SJCRH30 (cell line): ENCODE measurements around the gene MED22. TPM values are rescaled to one million over a fixed set of nuclear protein-coding genes. Genes with fewer than 3 reads are reported as not detected.
"Not testable (repeated sequence)": the region's sequence is repeated elsewhere in the genome, so short reads cannot be mapped to it uniquely, and the experiment has no call there.

Experiments
- DNase-seq, 2 experiments: peaks; one replicate each; pipeline ENCODE4 v3.0.0-alpha.2; 2015 to 2020
- H3K27ac ChIP-seq: fragments of 250-450 bp; sonication (Bioruptor Pico); 2 replicates; pipeline ENCODE4 v1.5.1; 2020; ENCODE audit warnings: mild to moderate bottlenecking, moderate library complexity
- H3K27me3 ChIP-seq: fragments of 250-450 bp; sonication (Bioruptor Pico); 2 replicates; pipeline ENCODE4 v1.5.1; 2020; ENCODE audit warnings: mild to moderate bottlenecking, moderate library complexity
- H3K36me3 ChIP-seq: fragments of 250-450 bp; sonication (Bioruptor Pico); 2 replicates; pipeline ENCODE4 v1.5.1; 2020; ENCODE audit warnings: mild to moderate bottlenecking, moderate library complexity
- H3K4me1 ChIP-seq: fragments of 250-450 bp; sonication (Bioruptor Pico); 2 replicates; pipeline ENCODE4 v1.5.1; 2020; ENCODE audit warnings: mild to moderate bottlenecking, moderate library complexity
- H3K4me3 ChIP-seq: fragments of 250-450 bp; sonication (Bioruptor Pico); 2 replicates; pipeline ENCODE4 v1.5.1; 2020; ENCODE audit warnings: mild to moderate bottlenecking, moderate library complexity
- H3K9me3 ChIP-seq: fragments of 250-450 bp; sonication (Bioruptor Pico); replicated peaks from 2 replicates; pipeline ENCODE4 v1.5.1; 2020; ENCODE audit warnings: mild to moderate bottlenecking, moderate library complexity
- total RNA-seq: library from RNA; depleted of rRNA; stranded (reverse); fragments of >200 nt; shearing (Covaris generic); gene quantifications from 2 replicates; pipeline ENCODE4 v1.2.3, GENCODE V29; 2014; rRNA removed

MED22 gene
- 60.2 and 71.8 TPM in 2 replicates for total RNA-seq

DNA sequence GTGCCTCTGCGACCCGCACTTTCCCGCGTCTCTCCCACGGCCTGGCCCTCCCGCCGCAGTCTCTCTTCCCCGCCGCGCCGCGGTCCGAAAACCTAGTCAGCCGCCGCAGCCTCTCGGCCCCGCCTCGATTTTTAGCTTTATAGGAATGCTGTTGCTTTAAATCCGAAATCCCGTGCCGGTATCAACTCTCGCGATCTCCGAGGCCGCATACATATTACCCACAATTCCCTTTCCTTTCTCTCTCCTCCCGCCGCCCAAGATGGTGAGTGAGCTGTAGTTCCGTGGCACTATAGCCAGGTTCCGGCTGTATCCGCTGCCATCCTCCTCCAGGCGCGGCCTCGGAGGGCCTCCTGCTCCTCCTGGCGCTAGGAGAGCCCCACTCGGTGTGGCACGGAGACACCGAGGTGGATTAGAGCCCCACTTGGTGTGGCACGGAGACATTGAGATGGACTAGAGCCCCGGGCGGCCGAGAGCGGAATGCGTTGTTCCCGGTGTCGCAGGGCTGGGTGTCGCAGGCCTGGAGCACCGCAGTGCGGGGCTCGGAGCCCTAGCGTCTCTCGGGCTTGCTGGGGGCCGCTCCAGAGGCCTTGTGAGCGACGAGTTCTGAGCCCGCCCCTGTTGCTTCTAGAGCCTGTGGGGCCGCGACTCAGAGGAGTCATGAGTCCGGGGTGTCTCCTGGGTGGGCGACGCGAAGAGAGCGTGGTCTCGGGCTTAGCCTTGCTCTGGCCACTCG lies at the start of gene MED22, which contains the start of gene RPL7A:
Gene MED22 (minus strand): TSS at position 147 of the 733 bp plus-strand sequence. CDS start 1,469 bp downstream, outside the sequence.
Gene RPL7A (plus strand): TSS at position 234 of the 733 bp plus-strand sequence. CDS start 26 bp downstream, at position 260.
- Histone ChIP-seq H3K27ac (peak within 1 kb of the TSS; percentile 97), H3K4me3 (peak within 1 kb of the TSS; percentile 100), H3K36me3 (peaks cover 73% of the 10 kb centered on the region), H3K9me3 (no peaks in the 10 kb centered on the region), H3K4me1 (peaks cover 9% of the 10 kb centered on the region; the same call in 1 of the 2 replicates), H3K27me3 (no peaks in the 10 kb centered on the region)
- peak; percentile 97 to 99 for DNase-seq

DNA sequence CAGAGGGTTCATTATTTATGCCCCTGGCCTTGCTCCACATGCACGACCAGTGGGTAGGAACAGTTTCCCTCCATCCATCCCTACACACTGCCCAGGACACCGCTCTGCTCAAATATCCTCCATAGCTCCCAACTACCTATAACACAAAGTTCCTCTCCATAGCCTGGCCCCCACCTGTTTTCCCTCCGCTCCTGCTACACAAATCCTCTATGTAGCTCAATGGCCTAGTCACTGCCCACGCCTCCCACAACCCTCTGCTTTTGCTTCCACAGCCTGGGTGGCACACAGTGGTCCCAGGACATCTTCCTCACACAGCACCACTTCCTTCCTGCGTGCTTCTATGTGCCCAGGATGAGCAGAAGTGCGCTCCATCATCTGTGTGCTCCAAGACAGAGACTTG lies 49.4 kb upstream of the MED22 start:
- no peaks in the 10 kb centered on the region for H3K9me3 ChIP-seq
- no peak for DNase-seq
- H3K27ac ChIP-seq: no peak overlapping the region
- no peak overlapping the region for H3K4me3 ChIP-seq
- peaks cover 9% of the 10 kb centered on the region; the same call in 1 of the 2 replicates for H3K27me3 ChIP-seq
- H3K4me1 ChIP-seq: no peaks in the 10 kb centered on the region
- no peaks in the 10 kb centered on the region for H3K36me3 ChIP-seq

DNA sequence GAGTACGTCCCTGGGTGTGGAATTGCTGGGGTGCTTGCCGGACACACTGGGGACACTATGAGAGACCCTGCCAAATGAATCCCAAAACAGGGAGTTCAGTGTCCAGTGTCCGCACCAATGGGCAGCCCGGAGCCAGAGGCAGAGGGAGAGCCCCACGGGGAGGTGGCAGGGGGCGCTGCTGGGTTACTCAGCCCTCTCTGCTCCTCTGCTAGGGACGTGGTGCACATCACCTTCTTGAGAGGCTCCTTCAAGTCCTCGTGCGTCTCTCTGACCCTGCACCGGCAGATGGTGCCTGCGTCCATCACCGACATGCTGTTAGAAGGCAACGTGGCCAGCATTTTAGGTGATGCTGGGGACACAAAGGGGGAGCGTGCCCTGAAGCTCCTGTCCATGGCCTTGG lies 49.0 kb upstream of the MED22 start:
- Histone ChIP-seq H3K36me3 (no peaks in the 10 kb centered on the region), H3K4me1 (no peaks in the 10 kb centered on the region), H3K9me3 (no peaks in the 10 kb centered on the region), H3K27me3 (peaks cover 9% of the 10 kb centered on the region; the same call in 1 of the 2 replicates), H3K4me3 (no peak overlapping the region), H3K27ac (no peak overlapping the region)
- DNase-seq: peak; percentile 38 to 52

DNA sequence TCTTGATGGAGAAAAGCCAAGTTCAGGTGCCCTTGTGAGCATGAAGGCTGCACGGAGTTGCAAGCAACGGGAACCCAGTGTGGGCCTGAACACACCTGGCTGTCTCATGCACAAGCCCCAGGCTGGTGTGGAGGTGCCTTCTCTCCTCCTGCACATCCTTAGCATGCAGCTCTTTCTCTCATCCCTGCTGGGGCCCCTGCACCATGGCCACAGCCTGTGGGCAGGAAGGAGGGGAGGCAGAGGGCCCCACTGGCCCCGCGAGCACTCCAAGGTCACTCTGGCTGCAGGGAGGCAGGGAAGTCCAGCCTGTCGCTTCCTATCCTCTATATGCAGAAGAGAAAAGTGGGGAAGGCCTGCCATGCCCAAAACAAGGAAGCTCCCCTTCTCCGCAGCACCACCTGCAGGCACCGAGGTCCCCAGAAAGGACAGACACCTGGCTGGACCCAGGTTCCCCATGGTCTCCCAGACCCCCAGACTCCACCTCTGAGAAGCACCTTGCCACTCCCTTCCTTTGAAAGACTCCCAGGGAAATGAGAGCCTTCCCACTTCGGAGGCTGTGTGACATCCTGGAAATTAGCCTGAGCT lies 46.8 kb upstream of the MED22 start:
- Histone ChIP-seq H3K27me3 (peaks cover 9% of the 10 kb centered on the region; the same call in 1 of the 2 replicates), H3K27ac (no peak overlapping the region), H3K9me3 (no peaks in the 10 kb centered on the region), H3K4me3 (no peak overlapping the region), H3K36me3 (no peaks in the 10 kb centered on the region), H3K4me1 (no peaks in the 10 kb centered on the region)
- DNase-seq: no peak

DNA sequence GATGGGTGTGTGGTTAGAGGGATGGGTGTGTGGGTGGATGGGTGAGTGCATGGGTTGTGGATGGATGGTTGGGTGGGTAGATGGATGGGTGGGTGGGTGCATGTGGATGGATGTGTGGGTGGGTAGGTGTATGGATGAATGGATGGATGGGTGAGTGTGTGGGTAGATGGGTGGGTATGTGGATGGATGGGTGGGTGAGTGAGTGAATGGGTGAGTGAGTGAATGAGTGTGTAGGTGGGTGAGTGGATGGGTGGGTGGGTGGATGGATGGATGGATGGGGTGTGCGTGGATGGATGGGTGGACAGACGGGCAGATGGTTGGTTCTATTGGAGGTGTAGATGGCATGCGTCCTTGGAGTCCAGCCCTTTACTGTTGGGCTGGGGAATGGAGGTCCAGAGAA lies 45.5 kb upstream of the MED22 start:
- Histone ChIP-seq H3K27ac (no peak overlapping the region), H3K36me3 (no peaks in the 10 kb centered on the region), H3K9me3 (no peaks in the 10 kb centered on the region), H3K4me1 (no peaks in the 10 kb centered on the region), H3K27me3 (peaks cover 9% of the 10 kb centered on the region; the same call in 1 of the 2 replicates), H3K4me3 (no peak overlapping the region)
- DNase-seq: no peak

DNA sequence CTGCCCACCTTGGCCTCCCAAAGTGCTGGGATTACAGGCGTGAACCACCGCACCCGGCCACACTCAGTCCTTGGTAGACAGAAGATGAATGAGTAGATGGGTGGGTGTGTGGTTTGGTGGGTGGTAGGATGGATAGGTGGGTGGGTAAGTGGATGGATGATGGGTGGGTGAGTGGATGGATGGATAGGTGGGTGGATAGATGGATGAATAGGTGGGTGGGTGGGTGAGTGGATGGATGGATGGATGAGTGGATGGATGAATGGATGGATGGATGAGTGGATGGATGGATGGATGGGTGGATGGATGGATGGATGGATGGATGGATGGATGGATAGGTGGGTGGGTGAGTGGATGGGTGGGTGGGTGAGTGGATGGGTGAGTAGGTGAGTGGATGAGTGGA lies 44.4 kb upstream of the MED22 start:
- not testable (repeated sequence) for H3K27me3 ChIP-seq, H3K4me3 ChIP-seq, H3K9me3 ChIP-seq, H3K36me3 ChIP-seq, DNase-seq, H3K27ac ChIP-seq, H3K4me1 ChIP-seq

DNA sequence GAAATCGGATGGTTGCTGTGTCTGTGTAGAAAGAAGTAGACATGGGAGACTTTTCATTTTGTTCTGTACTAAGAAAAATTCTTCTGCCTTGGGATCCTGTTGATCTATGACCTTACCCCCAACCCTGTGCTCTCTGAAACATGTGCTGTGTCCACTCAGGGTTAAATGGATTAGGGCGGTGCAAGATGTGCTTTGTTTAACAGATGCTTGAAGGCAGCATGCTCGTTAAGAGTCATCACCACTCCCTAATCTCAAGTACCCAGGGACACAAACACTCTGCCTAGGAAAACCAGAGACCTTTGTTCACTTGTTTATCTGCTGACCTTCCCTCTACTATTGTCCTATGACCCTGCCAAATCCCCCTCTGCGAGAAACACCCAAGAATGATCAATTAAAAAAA lies 43.5 kb upstream of the MED22 start:
- H3K9me3 ChIP-seq, H3K27me3 ChIP-seq, H3K4me3 ChIP-seq, H3K36me3 ChIP-seq, H3K4me1 ChIP-seq, DNase-seq, H3K27ac ChIP-seq: not testable (repeated sequence)

DNA sequence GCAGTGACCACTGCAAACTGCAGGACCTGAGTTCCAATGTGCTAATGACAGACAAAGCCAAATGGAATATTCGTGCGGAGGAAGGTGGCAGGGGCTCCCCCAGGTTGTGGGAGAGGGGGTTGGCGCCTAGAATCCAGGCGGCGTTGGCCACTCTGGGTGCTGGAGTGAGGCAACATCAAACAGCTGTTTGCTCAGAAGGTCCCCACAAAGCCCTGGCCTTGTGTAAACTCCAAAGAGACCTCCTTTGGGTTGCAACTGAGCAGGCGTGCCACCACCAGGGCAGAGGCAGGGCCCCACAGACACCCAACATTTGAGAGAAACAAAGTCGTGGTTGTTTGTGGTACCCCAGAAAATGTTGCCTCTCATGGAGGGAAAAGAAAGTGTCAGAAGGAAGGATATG lies 42.8 kb upstream of the MED22 start:
- no peaks in the 10 kb centered on the region for H3K9me3 ChIP-seq
- H3K27me3 ChIP-seq: peaks cover 9% of the 10 kb centered on the region; the same call in 1 of the 2 replicates
- H3K36me3 ChIP-seq: no peaks in the 10 kb centered on the region
- no peak overlapping the region for H3K4me3 ChIP-seq
- no peak for DNase-seq
- H3K27ac ChIP-seq: no peak overlapping the region
- 0 out of 2 replicates have a peak, but pooled peaks cover 2% of the 10 kb centered on the region for H3K4me1 ChIP-seq

DNA sequence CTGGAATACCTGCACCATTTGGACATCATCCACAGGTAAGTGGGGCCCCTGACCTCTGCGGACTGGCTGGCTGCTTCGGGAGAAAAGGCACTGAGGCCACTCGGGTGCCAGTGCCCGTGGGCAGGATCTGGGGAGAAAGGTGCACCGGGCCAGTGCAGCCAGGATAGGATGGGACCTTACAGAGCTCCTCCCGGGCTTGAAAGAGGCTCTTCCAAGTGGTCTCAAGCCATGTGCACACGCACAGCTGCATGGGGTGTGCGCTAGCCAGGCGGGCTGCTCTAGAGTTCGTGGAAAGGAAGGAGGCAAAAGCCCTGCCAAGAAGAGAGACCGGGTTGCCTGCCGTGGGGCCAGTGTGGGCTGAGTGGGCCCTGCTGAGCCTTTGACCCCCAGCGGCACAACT lies 41.6 kb upstream of the MED22 start:
- Histone ChIP-seq H3K4me1 (peaks cover 5% of the 10 kb centered on the region; the same call in 1 of the 2 replicates), H3K27me3 (0 out of 2 replicates have a peak, but pooled peaks cover 7% of the 10 kb centered on the region), H3K27ac (no peak overlapping the region), H3K4me3 (no peak overlapping the region), H3K9me3 (no peaks in the 10 kb centered on the region), H3K36me3 (no peaks in the 10 kb centered on the region)
- DNase-seq: no peak

DNA sequence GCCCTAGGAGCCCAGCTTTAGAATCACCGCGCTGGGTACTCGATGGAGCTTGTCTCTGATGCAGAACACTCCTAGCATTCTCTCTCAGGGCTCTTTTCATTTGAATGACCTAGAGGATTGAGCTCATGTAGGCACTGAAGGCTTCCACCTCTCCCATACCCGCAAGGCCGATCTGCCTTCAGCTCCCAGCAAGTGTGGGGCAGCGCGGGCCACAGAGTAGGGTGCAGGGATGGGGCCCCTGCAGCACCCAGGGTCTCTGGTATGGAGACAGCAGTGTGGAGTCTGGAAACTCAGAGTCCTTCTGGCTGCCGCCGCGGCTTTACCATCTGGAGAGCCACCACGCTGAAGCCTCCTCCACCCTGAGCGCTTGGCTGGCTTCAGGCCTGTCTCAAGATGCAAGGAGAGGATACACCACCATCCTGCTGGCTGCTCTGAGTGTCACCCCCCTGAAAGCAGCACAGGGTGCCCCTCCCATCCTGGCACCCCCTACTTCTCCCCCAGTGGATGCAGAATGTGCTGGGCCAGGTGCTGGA lies 41.2 kb upstream of the MED22 start:
- peaks cover 5% of the 10 kb centered on the region; the same call in 1 of the 2 replicates for H3K4me1 ChIP-seq
- no peak overlapping the region for H3K27ac ChIP-seq
- 0 out of 2 replicates have a peak, but pooled peaks cover 4% of the 10 kb centered on the region for H3K27me3 ChIP-seq
- H3K4me3 ChIP-seq: no peak overlapping the region
- H3K36me3 ChIP-seq: no peaks in the 10 kb centered on the region
- no peak for DNase-seq
- H3K9me3 ChIP-seq: no peaks in the 10 kb centered on the region

DNA sequence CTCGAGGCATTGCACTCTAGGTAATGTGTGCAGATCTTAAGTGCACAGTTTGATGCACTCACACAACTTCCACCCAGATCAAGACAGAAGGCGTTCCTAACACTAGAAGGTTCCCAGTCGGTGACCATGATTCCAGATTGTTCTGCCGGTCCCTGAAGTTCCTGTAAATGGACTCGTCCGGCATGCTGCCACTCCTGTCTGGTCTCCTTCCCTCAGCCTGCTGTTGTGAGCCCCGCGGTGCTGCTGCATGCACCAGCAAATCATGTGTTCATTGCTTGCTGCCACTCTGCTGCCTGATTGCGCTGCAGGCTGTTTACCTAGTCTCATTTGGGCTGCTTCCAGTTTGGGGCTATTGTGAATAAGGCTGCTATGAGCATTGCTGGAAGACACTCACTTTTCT lies 39.7 kb upstream of the MED22 start:
- Histone ChIP-seq H3K27ac (no peak overlapping the region), H3K27me3 (no peaks in the 10 kb centered on the region), H3K4me1 (peaks cover 5% of the 10 kb centered on the region; the same call in 1 of the 2 replicates), H3K9me3 (no peaks in the 10 kb centered on the region), H3K4me3 (no peak overlapping the region), H3K36me3 (no peaks in the 10 kb centered on the region)
- DNase-seq: no peak

DNA sequence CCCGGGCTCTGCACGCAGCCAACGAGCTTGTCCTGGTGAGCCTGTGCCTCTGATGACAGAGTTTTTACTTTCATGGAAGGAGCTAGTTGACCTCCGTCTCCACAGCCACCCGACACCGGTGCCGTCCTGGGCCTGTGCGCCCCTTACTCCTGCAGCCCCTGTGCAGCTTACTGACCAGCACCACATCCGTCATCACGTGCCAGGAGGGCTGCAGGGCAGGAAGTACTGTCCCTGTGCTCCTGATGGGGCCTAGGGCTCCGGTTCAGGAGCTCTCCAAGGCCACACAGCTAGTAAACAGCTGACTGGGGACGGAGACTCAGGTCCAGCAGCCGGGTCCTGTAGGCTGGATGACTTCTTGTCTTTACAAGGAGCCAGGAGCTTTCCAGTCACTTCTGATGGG lies 38.4 kb upstream of the MED22 start:
- no peaks in the 10 kb centered on the region for H3K9me3 ChIP-seq
- no peak for DNase-seq
- no peaks in the 10 kb centered on the region for H3K27me3 ChIP-seq
- H3K27ac ChIP-seq: no peak overlapping the region
- no peaks in the 10 kb centered on the region for H3K36me3 ChIP-seq
- H3K4me1 ChIP-seq: peaks cover 5% of the 10 kb centered on the region; the same call in 1 of the 2 replicates
- no peak overlapping the region for H3K4me3 ChIP-seq

DNA sequence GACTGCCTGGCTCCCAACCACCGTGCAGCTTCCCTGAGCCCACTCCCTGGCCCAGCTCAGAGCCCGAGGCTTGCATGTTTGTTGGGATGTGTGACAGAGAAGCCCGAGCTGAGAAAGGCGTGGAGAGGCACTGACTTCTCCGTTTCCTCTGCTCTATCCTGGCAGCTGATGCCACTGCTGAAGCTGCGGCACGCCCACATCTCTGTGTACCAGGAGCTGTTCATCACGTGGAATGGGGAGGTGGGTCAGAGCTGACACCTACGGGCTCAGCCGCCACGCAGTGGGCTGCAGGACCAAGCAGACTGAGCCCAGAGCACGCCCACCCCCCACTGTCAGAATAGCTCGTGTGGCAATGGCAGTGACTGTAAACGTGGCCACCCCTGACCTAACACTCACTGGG lies 37.5 kb upstream of the MED22 start:
- DNase-seq: no peak
- H3K4me1 ChIP-seq: peaks cover 5% of the 10 kb centered on the region; the same call in 1 of the 2 replicates

DNA sequence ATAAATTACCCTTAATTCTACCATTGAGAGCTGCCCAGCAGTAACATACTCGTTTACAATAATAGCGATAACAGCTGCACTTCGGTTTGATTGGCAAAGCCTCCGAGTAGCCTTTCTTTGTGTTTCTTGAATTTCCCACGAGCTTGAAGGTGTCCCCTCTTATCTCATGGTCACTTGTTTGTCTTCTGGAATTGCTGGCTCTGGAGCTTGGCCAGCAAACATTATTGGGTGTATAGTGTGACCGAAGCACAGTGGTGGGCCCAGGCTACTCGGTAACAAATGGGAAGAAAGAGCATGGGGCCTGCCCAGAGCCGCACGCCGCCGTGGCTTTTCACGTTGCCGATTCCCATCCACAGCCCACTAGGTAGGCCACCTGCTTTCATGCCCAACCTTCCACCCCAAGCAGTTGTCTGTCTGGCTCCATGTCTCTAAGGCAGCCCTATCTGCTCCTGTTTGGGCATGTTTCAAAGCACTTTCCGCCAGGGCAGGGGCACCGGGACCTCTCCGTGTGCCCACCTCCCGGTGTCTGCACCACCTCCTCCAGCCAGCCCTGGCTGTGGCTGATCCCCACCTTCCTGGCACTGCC lies 36.9 kb upstream of the MED22 start:
- H3K36me3 ChIP-seq: no peaks in the 10 kb centered on the region
- H3K9me3 ChIP-seq: no peaks in the 10 kb centered on the region
- peak in 1 of 2 experiments; percentile 65 for DNase-seq
- H3K27ac ChIP-seq: no peak overlapping the region
- H3K4me1 ChIP-seq: peaks cover 5% of the 10 kb centered on the region; the same call in 1 of the 2 replicates
- H3K4me3 ChIP-seq: no peak overlapping the region
- H3K27me3 ChIP-seq: no peaks in the 10 kb centered on the region

More for the DNA sequence above, 37.5 kb upstream of the MED22 start:
- Histone ChIP-seq H3K9me3 (no peaks in the 10 kb centered on the region), H3K4me3 (no peak overlapping the region), H3K36me3 (no peaks in the 10 kb centered on the region), H3K27me3 (no peaks in the 10 kb centered on the region), H3K27ac (no peak overlapping the region)

DNA sequence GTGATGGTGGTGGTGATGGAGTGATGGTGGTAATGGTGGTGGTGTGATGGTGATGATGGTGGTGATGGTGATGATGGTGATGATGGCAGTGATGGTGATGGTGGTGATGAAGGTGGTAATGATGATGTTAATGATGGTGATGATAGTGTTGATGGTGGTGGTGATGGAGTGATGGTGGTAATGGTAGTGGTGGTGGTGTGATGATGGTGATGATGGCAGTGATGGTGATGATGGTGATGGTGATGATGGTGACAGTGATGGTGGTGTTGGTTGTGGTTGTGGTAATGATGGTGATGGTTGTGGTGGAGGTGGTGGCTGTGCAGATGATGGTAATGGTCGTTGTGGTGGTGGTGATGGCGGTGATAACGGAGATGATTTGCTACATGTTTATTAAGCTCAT lies 35.5 kb upstream of the MED22 start:
- H3K27ac ChIP-seq: no peak overlapping the region
- no peak overlapping the region for H3K4me3 ChIP-seq
- no peaks in the 10 kb centered on the region for H3K9me3 ChIP-seq
- no peaks in the 10 kb centered on the region for H3K36me3 ChIP-seq
- H3K27me3 ChIP-seq: no peaks in the 10 kb centered on the region
- peaks cover 5% of the 10 kb centered on the region; the same call in 1 of the 2 replicates for H3K4me1 ChIP-seq
- DNase-seq: no peak
